ENCODE data around the gene TM9SF1. TPM values are rescaled to one million over a fixed set of nuclear protein-coding genes. Genes with fewer than 3 reads are reported as not detected.
"Not testable (repeated sequence)": the region's sequence is repeated elsewhere in the genome, so short reads cannot be mapped to it uniquely, and the experiment has no call there.

The TM9SF1 gene
- total RNA-seq, 1 donor from 2014 or later: 60.3 TPM

- no peak overlapping the region for H3K4me3 Mint-ChIP-seq (ENCODE audit: unreplicated experiment)
- peaks cover 12% of the 10 kb centered on the region for H3K9me3 Mint-ChIP-seq (ENCODE audit: low read depth)
- H3K36me3 Mint-ChIP-seq (ENCODE audit: low read depth): peaks cover 35% of the 10 kb centered on the region
- TF ChIP-seq CTCF (IDR thresholded peaks at IDR 0.05): no peak
- H3K27ac Mint-ChIP-seq (ENCODE audit: unreplicated experiment): no peak overlapping the region
- H3K27me3 Mint-ChIP-seq (ENCODE audit: low read depth): no peaks in the 10 kb centered on the region
- no peaks in the 10 kb centered on the region for H3K4me1 Mint-ChIP-seq (ENCODE audit: low read depth)
- no peak for DNase-seq (ENCODE audit: low spot score)
Measured at GRCh38 chr14:24204163-24205146, 9.2 kb upstream of the TM9SF1 start.

- H3K27me3 Mint-ChIP-seq (ENCODE audit: low read depth); H3K4me3 Mint-ChIP-seq (ENCODE audit: unreplicated experiment); H3K4me1 Mint-ChIP-seq (ENCODE audit: low read depth); DNase-seq (ENCODE audit: low spot score); H3K27ac Mint-ChIP-seq (ENCODE audit: unreplicated experiment): not testable (repeated sequence)
- H3K36me3 Mint-ChIP-seq (ENCODE audit: low read depth): peaks cover 35% of the 10 kb centered on the region
- H3K9me3 Mint-ChIP-seq (ENCODE audit: low read depth): peaks cover 12% of the 10 kb centered on the region
Measured at GRCh38 chr14:24203249-24203886, 8.1 kb upstream of the TM9SF1 start.

- DNase-seq (ENCODE audit: low spot score); H3K27me3 Mint-ChIP-seq (ENCODE audit: low read depth); H3K4me1 Mint-ChIP-seq (ENCODE audit: low read depth); H3K27ac Mint-ChIP-seq (ENCODE audit: unreplicated experiment); H3K4me3 Mint-ChIP-seq (ENCODE audit: unreplicated experiment): not testable (repeated sequence)
- Mint-ChIP-seq H3K36me3 (ENCODE audit: low read depth) (peaks cover 34% of the 10 kb centered on the region), H3K9me3 (ENCODE audit: low read depth) (peaks cover 12% of the 10 kb centered on the region)
Measured at GRCh38 chr14:24202538-24202937, 7.3 kb upstream of the TM9SF1 start.

GRCh38 chr14:24198814-24199524 is 3.7 kb upstream of the TM9SF1 start:
- peaks cover 12% of the 10 kb centered on the region for H3K9me3 Mint-ChIP-seq (ENCODE audit: low read depth)
- peaks cover 19% of the 10 kb centered on the region for H3K36me3 Mint-ChIP-seq (ENCODE audit: low read depth)
- no peak overlapping the region for H3K4me3 Mint-ChIP-seq (ENCODE audit: unreplicated experiment)
- TF ChIP-seq CTCF (IDR thresholded peaks at IDR 0.05): no peak
- H3K27me3 Mint-ChIP-seq (ENCODE audit: low read depth): no peaks in the 10 kb centered on the region
- peaks cover 32% of the 10 kb centered on the region for H3K4me1 Mint-ChIP-seq (ENCODE audit: low read depth)
- H3K27ac Mint-ChIP-seq (ENCODE audit: unreplicated experiment): no peak overlapping the region
- DNase-seq (ENCODE audit: low spot score): no peak

GRCh38 chr14:24197056-24197450 is 1.8 kb upstream of the TM9SF1 start:
- Mint-ChIP-seq H3K4me1 (ENCODE audit: low read depth) (peaks cover 39% of the 10 kb centered on the region), H3K27me3 (ENCODE audit: low read depth) (no peaks in the 10 kb centered on the region), H3K36me3 (ENCODE audit: low read depth) (peaks cover 18% of the 10 kb centered on the region), H3K9me3 (ENCODE audit: low read depth) (peaks cover 5% of the 10 kb centered on the region), H3K27ac (ENCODE audit: unreplicated experiment) (peak overlapping the region; percentile 96), H3K4me3 (ENCODE audit: unreplicated experiment) (peak overlapping the region; percentile 93)
- DNase-seq (ENCODE audit: low spot score): no peak
- no peak for TF ChIP-seq CTCF (IDR thresholded peaks at IDR 0.05)

All from chondrocyte (in vitro differentiated cells).